Erythroblast (primary cell): Measurements from ENCODE around the gene XKR7.

Experiments used
- GATA1 ChIP-seq: IDR thresholded peaks from 2 replicates; pipeline ENCODE4 v1.6.1; 2011; ENCODE audit warnings: low read depth, mild to moderate bottlenecking, control low read depth, low read length, moderate library complexity
- POLR2A ChIP-seq: IDR thresholded peaks from 2 replicates; pipeline ENCODE4 v1.6.1; 2011; ENCODE audit warnings: mild to moderate bottlenecking, low read length

- no peak for TF ChIP-seq POLR2A
- no peak for TF ChIP-seq GATA1
These were observed 50.6 kb downstream of the XKR7 start for GRCh38 chr20:32018269-32019155.
